ENCODE results near the gene FAM219B. TPM values are rescaled to one million over a fixed set of nuclear protein-coding genes. Genes with fewer than 3 reads are reported as not detected.
A peak's percentile ranks its signal among the peaks of the same experiment; 100 is the strongest.

The FAM219B gene
- total RNA-seq, 6 experiments from 2014 or later, result 40.6 to 61.4 (median 51.8) TPM

- no peak for DNase-seq
- H3K9me3 Mint-ChIP-seq, result no peaks in the 10 kb centered on the region
- TF ChIP-seq CTCF (IDR thresholded peaks at IDR 0.05), result no peak
- H3K4me3 Mint-ChIP-seq, result no peak overlapping the region
- H3K36me3 Mint-ChIP-seq (ENCODE audit: low read depth), result peaks cover 20% of the 10 kb centered on the region; the same call in 1 of the 2 replicates
- H3K4me1 Mint-ChIP-seq (ENCODE audit: low read depth), result peaks cover 40% of the 10 kb centered on the region
- H3K27me3 Mint-ChIP-seq (ENCODE audit: insufficient read depth), result peaks cover 2% of the 10 kb centered on the region; the same call in 1 of the 2 replicates
- no peak overlapping the region for H3K27ac Mint-ChIP-seq
These were observed 2.0 kb upstream of the FAM219B start for GRCh38 chr15:74908635-74909034.

- H3K4me3 Mint-ChIP-seq, result peak overlapping the region; percentile 98
- peaks cover 2% of the 10 kb centered on the region; the same call in 1 of the 2 replicates for H3K27me3 Mint-ChIP-seq (ENCODE audit: insufficient read depth)
- no peak for TF ChIP-seq CTCF (IDR thresholded peaks at IDR 0.05)
- no peak for DNase-seq
- no peaks in the 10 kb centered on the region for H3K9me3 Mint-ChIP-seq
- H3K27ac Mint-ChIP-seq, result peak overlapping the region; percentile 94
- H3K4me1 Mint-ChIP-seq (ENCODE audit: low read depth), result peaks cover 35% of the 10 kb centered on the region
- H3K36me3 Mint-ChIP-seq (ENCODE audit: low read depth), result peaks cover 21% of the 10 kb centered on the region; the same call in 1 of the 2 replicates
These were observed 666 bp upstream of the FAM219B start for GRCh38 chr15:74907163-74907870.

GRCh38 chr15:74906067-74906449, 593 bp downstream of the FAM219B start:
- Mint-ChIP-seq H3K27ac (peak overlapping the region; percentile 79), H3K36me3 (ENCODE audit: low read depth) (peaks cover 16% of the 10 kb centered on the region; the same call in 1 of the 2 replicates), H3K4me1 (ENCODE audit: low read depth) (peaks cover 35% of the 10 kb centered on the region), H3K27me3 (ENCODE audit: insufficient read depth) (peaks cover 2% of the 10 kb centered on the region; the same call in 1 of the 2 replicates), H3K4me3 (peak overlapping the region; percentile 98), H3K9me3 (no peaks in the 10 kb centered on the region)
- peak; percentile 11 for DNase-seq
- TF ChIP-seq CTCF (IDR thresholded peaks at IDR 0.05), result no peak

GRCh38 chr15:74904190-74904805, 2.4 kb downstream of the FAM219B start:
- peaks cover 2% of the 10 kb centered on the region; the same call in 1 of the 2 replicates for H3K27me3 Mint-ChIP-seq (ENCODE audit: insufficient read depth)
- peak overlapping the region; percentile 68; the same call in 1 of the 2 replicates for H3K27ac Mint-ChIP-seq
- peak overlapping the region; percentile 98 for H3K4me3 Mint-ChIP-seq
- peaks cover 23% of the 10 kb centered on the region for H3K36me3 Mint-ChIP-seq (ENCODE audit: low read depth)
- H3K4me1 Mint-ChIP-seq (ENCODE audit: low read depth), result peaks cover 35% of the 10 kb centered on the region
- H3K9me3 Mint-ChIP-seq, result no peaks in the 10 kb centered on the region
- no peak for DNase-seq
- TF ChIP-seq CTCF (IDR thresholded peaks at IDR 0.05), result no peak

- no peak for DNase-seq
- H3K27ac Mint-ChIP-seq, result peak overlapping the region; percentile 68
- peaks cover 2% of the 10 kb centered on the region; the same call in 1 of the 2 replicates for H3K27me3 Mint-ChIP-seq (ENCODE audit: insufficient read depth)
- H3K9me3 Mint-ChIP-seq, result no peaks in the 10 kb centered on the region
- H3K4me3 Mint-ChIP-seq, result peak overlapping the region; percentile 51
- peaks cover 23% of the 10 kb centered on the region for H3K36me3 Mint-ChIP-seq (ENCODE audit: low read depth)
- TF ChIP-seq CTCF (IDR thresholded peaks at IDR 0.05), result no peak
- peaks cover 35% of the 10 kb centered on the region for H3K4me1 Mint-ChIP-seq (ENCODE audit: low read depth)
These were observed 3.0 kb downstream of the FAM219B start for GRCh38 chr15:74903676-74904075.
